Measurements from ENCODE around the gene LZTS2. TPM values are rescaled to one million over a fixed set of nuclear protein-coding genes. Genes with fewer than 3 reads are reported as not detected.

Gene LZTS2
- total and polyA plus RNA-seq, 2 of the 8 experiments (the other 6 are each of a cell fraction or from before 2014, with no cell fraction given) = 75.7 to 99.5 TPM

- Histone ChIP-seq H3K23ac (ENCODE audit: insufficient read length) (no peak overlapping the region), H2BK15ac (ENCODE audit: low read length) (no peak overlapping the region), H2BK120ac (replicated peaks; ENCODE audit: low read depth, low read length) (no peak overlapping the region), H3K9me3 (ENCODE audit: insufficient read depth in 2 of 2, low read depth in 1 of 2, low read length in 1 of 2) (no peaks in the 10 kb centered on the region), H4K20me1 (replicated peaks in 1 of 2; ENCODE audit: control insufficient read depth in 1 of 2, insufficient read depth in 2 of 2, low read length in 2 of 2) (peaks cover 0 to 1% of the 10 kb centered on the region in 2 experiments), H2AK5ac (ENCODE audit: low read depth, low read length) (no peak overlapping the region), H3K79me1 (ENCODE audit: low read depth, low read length) (no peaks in the 10 kb centered on the region), H3K4ac (replicated peaks; ENCODE audit: insufficient read length, low read depth, low read length) (no peak overlapping the region), H2BK20ac (ENCODE audit: low read length) (no peak overlapping the region), H3K4me3 (ENCODE audit: extremely low read depth in 1 of 4, insufficient read depth in 2 of 4, low read depth in 3 of 4, low read length in 4 of 4) (peak overlapping the region in 2 of 4 experiments; percentile 72 to 74; a peak in 5 of 8 replicates), H3K27ac (ENCODE audit: low read depth, low read length) (no peak overlapping the region), H2BK12ac (ENCODE audit: low read depth, low read length) (peak overlapping the region; percentile 60; the same call in 1 of the 2 replicates), H3K27me3 (replicated peaks in 1 of 4; ENCODE audit: control insufficient read depth in 3 of 4, extremely low read depth in 1 of 4, insufficient read depth in 3 of 4, low read length in 3 of 4) (peaks cover 14 to 35% (median 30%) of the 10 kb centered on the region in 4 experiments), H3K56ac (replicated peaks; ENCODE audit: insufficient read length, low read depth, low read length) (no peak overlapping the region), H3K23me2 (ENCODE audit: low read depth, low read length) (peaks cover 5% of the 10 kb centered on the region; the same call in 1 of the 2 replicates), H3K4me2 (ENCODE audit: insufficient read depth in 1 of 2, low read depth in 2 of 2, low read length in 2 of 2) (peak overlapping the region; percentile 75 to 86), H3K4me1 (replicated peaks in 1 of 4; ENCODE audit: control insufficient read depth in 3 of 4, insufficient read depth in 4 of 4, low read length in 3 of 4) (peaks cover 3 to 17% (median 9%) of the 10 kb centered on the region in 4 experiments), H4K5ac (ENCODE audit: insufficient read length, low read depth, low read length) (no peak overlapping the region), H4K8ac (ENCODE audit: extremely low read depth, insufficient read depth, low read length) (no peak overlapping the region), H3K9ac (replicated peaks in 1 of 4; ENCODE audit: extremely low read depth in 1 of 4, low read depth in 3 of 4, low read length in 3 of 4) (no peak overlapping the region), H3K18ac (ENCODE audit: extremely low read depth, low read length) (no peak overlapping the region), H4K91ac (replicated peaks; ENCODE audit: insufficient read length, low read length) (no peak overlapping the region), H2AFZ (ENCODE audit: low read length) (no peak overlapping the region), H3K79me2 (ENCODE audit: control insufficient read depth in 1 of 2, insufficient read depth in 2 of 2, low read length in 2 of 2) (no peaks in the 10 kb centered on the region), H2BK5ac (ENCODE audit: low read depth, low read length) (peak overlapping the region; percentile 56; the same call in 1 of the 2 replicates), H3K14ac (ENCODE audit: insufficient read length) (no peak overlapping the region), H3K36me3 (ENCODE audit: control insufficient read depth in 2 of 4, insufficient read depth in 4 of 4, low read length in 3 of 4) (no peaks in the 10 kb centered on the region)
- ChIA-PET POLR2A (ENCODE audit: partially characterized antibody) (interaction anchor here (0.9 to 2.1 kb wide), 5 partner anchors 9 to 301 kb away, joined by 3 to 24 read pairs (median 4); partner anchors contain the start of genes KAZALD1, PDZD7 and SFXN3), CTCF (ENCODE audit: partially characterized antibody) (interaction anchor here (0.8 to 51.8 kb wide), 22 partner anchors 15 to 383 kb away, joined by 3 to 2176 read pairs (median 4); partner anchors contain the start of genes KAZALD1, PDZD7 and SFXN3)
- WGBS, 2 experiments (ENCODE audit: extremely low coverage in 1 of 2, insufficient coverage in 1 of 2, insufficient read length in 1 of 2, insufficient replicate concordance in 2 of 2, low coverage in 1 of 2, low lambda C conversion rate in 2 of 2, missing lambda C conversion rate in 1 of 2) = 88% methylated on average over 4 of the region's 4 CpGs; no CpG with 5 or more reads in 1 of the 2 experiments
- DNase-seq (ENCODE audit: low read depth in 1 of 2, low spot score in 2 of 2) (no peak), FAIRE-seq (no peak)
- TF ChIP-seq ASH2L (IDR thresholded peaks at IDR 0.05; ENCODE audit: low read length) = no peak
Observed at GRCh38 chr10:101042118-101042517, 42.5 kb downstream of the LZTS2 start.
